LHCN-M2 (cell line): ENCODE results near the gene DPP7. TPM values are rescaled to one million over a fixed set of nuclear protein-coding genes. Genes with fewer than 3 reads are reported as not detected.
"Not testable (repeated sequence)": the region's sequence is repeated elsewhere in the genome, so short reads cannot be mapped to it uniquely, and the experiment has no call there.

Experiments used
- DNase-seq: peaks from one replicate; pipeline ENCODE4 v3.0.0-alpha.2; 2012; ENCODE audit warnings: low read depth
- total RNA-seq: library from RNA; depleted of rRNA; stranded (reverse); fragments of >200 nt; gene quantifications from 2 replicates; pipeline ENCODE4 v1.2.3, GENCODE V29; 2014; rRNA removed

The DPP7 gene
- total RNA-seq, 1 experiment from 2014 or later, result 91.5 TPM

DNA sequence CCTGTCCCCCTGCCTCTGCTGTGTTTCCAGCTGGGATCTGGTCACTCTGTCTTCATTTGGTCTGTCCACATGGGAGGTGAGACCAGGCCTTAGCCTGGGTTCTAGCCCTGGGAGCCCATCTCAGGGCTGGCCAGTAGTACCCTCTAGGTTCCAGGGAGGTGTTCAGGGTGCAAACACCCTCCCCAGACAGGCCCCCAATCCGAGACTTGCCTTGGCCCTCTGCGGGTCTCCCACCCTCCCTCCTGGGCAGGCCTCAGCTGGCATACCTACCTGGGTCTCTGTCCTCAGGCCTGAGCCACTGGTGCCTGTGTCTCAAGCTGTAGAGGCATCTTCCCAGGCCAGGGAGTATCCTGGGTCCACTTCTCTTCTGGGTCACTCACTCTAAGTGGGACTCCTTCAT lies 43.3 kb downstream of the DPP7 start:
- no peak for DNase-seq

GRCh38 chr9:137070906-137071275 lies 43.6 kb downstream of the DPP7 start:
- DNase-seq, result no peak

- peak; percentile 83 for DNase-seq
Observed at GRCh38 chr9:137070201-137070905, 44.2 kb downstream of the DPP7 start, which contains the start of gene SAPCD2. TSS of gene SAPCD2 (minus strand) at chr9:137070557. CDS start at chr9:137070460, 97 bp downstream.

GRCh38 chr9:137069508-137070091 lies 44.9 kb downstream of the DPP7 start:
- DNase-seq, result no peak

GRCh38 chr9:137068539-137069507 lies 45.7 kb downstream of the DPP7 start:
- DNase-seq, result no peak

DNA sequence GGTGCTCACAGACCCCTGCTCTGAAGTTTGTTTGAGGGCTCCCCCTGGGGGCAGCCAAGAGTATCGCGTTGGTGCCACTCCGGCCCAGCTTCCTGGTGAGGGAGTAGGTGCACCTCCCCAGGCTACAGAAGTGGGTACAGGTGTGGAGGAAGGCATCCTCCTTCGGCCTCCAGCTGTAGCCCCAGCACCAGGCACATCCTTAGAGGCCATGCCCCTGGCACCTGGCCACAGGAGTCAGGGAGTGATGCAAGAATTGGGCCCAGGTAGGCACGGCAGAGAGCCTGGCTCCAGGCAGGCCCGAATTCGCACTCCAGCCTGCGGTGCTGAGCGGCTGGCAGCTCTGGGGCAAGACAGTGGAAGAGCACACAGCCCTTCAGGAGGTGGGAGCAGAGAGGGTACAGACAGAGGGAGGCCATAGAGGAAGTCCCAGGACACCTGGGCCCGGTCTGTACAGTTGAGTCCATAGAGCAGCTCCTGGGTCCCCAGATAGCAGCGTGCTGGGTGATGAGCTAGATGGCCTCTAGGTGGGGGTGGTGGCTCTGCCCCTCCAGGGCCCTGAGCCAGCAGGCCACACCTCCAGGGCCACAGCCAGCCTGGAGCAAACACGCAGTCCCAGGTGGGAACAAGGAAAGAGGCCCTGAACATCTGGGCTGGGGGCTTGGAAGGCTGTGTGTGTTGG lies 46.5 kb downstream of the DPP7 start:
- peak; percentile 51 for DNase-seq

DNA sequence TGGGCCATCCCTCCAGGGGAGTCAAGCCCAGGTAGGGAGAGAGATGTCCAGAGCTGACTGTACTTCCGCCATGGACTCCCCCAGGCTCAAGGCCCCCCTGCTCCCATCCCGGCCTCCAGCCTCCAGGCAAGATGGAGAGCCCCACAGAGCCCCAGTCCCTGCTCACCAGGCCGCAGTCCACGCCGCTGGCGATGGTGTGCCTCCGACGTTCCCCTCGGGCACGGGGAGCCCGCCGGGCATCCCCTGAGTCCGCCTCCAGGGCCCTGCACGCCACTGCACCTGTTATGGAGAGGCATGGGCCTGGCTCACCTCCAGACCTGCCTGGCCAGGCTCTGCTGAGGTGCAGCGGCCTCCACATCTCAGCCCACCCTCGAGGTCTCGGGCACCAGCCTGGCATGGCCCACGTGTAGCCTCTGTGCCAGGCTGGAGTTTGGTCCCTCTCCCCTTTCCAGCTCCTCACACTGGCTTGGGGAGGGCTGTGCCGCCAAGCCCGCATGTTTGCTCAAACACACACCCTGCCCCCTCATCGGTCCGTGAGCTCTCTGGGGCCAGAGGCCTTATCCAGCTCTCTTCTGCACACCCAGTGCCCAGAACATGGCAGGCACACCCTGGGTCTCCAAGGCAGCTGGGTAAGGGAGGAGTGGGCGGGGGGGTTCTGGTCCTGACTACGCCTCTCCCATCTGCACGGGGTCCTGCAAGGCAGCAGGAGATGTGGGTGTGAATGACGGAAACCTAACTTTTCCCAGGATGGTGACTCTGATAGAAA lies 48.3 kb downstream of the DPP7 start:
- no peak for DNase-seq

GRCh38 chr9:137065336-137065967 lies 49.1 kb downstream of the DPP7 start:
- DNase-seq, result no peak

- DNase-seq, result no peak
Observed at GRCh38 chr9:137064880-137065164, 49.7 kb downstream of the DPP7 start.

GRCh38 chr9:137064027-137064879 lies 50.3 kb downstream of the DPP7 start:
- no peak for DNase-seq

- DNase-seq, result no peak
Observed at GRCh38 chr9:137063311-137064026, 51.1 kb downstream of the DPP7 start.

- not testable (repeated sequence) for DNase-seq
Observed at GRCh38 chr9:137062798-137063197, 51.7 kb downstream of the DPP7 start.

DNA sequence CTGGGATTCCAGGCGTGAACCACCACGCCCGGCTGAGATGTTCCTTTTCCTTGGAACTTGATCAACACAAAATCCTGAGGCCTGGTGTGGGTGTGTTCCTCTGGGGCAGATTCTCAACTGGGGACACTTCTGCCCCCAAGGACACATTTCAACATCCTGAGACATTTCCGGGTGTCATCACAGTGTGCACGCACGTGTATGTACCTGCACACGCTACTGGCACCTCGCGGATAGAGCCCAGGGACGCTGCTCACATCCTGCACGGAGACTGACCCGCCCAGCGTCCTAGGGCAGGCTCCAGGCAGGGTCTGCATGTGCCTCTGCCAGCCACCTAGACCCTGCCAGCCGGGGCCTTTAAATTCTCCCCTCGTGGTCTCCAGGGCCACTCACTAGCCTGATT lies 52.1 kb downstream of the DPP7 start:
- no peak for DNase-seq

Other genes with a start within 250 kb of the DPP7 start
- 335 and 349 TPM in 2 replicates for gene EDF1, start 248.4 kb downstream of the DPP7 start, total RNA-seq
- gene TRAF2, start 228.2 kb downstream of the DPP7 start, total RNA-seq, result 11.7 and 12.6 TPM in 2 replicates
- 205 and 264 TPM in 2 replicates for gene FBXW5, start 170.0 kb downstream of the DPP7 start, total RNA-seq
- gene C8G, start 169.5 kb downstream of the DPP7 start, total RNA-seq, result not detected in 2 replicates
- gene LCN12, start 162.5 kb downstream of the DPP7 start, total RNA-seq, result not detected in 2 replicates
- 2.0 TPM in 1 of 2 replicates, not detected in the other for gene PTGDS, start 137.2 kb downstream of the DPP7 start, total RNA-seq
- gene LCNL1, start 131.7 kb downstream of the DPP7 start, total RNA-seq, result 0.11 TPM in 1 of 2 replicates, not detected in the other
- 53.2 and 67.3 TPM in 2 replicates for gene PAXX, start 122.3 kb downstream of the DPP7 start, total RNA-seq
- gene CLIC3, start 118.2 kb downstream of the DPP7 start, total RNA-seq, result 0.52 TPM in 1 of 2 replicates, not detected in the other
- gene ABCA2, start 86.5 kb downstream of the DPP7 start, total RNA-seq, result 13.2 and 15.5 TPM in 2 replicates
- gene FUT7, start 82.6 kb downstream of the DPP7 start, total RNA-seq, result not detected in 2 replicates
- gene NPDC1, start 68.6 kb downstream of the DPP7 start, total RNA-seq, result 5.3 and 5.5 TPM in 2 replicates
- not detected in 2 replicates for gene ENTPD2, start 60.7 kb downstream of the DPP7 start, total RNA-seq
- gene SAPCD2, start 44.2 kb downstream of the DPP7 start, total RNA-seq, result 16.1 and 17.7 TPM in 2 replicates
- gene UAP1L1, start 37.2 kb downstream of the DPP7 start, total RNA-seq, result 13.6 and 17.6 TPM in 2 replicates
- gene MAN1B1, start 27.7 kb downstream of the DPP7 start, total RNA-seq, result 78.4 and 92.8 TPM in 2 replicates
- 0.29 TPM in 1 of 2 replicates, not detected in the other for gene GRIN1, start 24.4 kb upstream of the DPP7 start, total RNA-seq
- not detected in 2 replicates for gene LRRC26, start 55.3 kb upstream of the DPP7 start, total RNA-seq
- 0.45 TPM in 1 of 2 replicates, not detected in the other for gene TMEM210, start 57.3 kb upstream of the DPP7 start, total RNA-seq
- gene ANAPC2, start 73.8 kb upstream of the DPP7 start, total RNA-seq, result 21.9 and 24.4 TPM in 2 replicates
- 108 and 115 TPM in 2 replicates for gene SSNA1, start 73.9 kb upstream of the DPP7 start, total RNA-seq
- gene TPRN, start 86.0 kb upstream of the DPP7 start, total RNA-seq, result 6.3 and 10.7 TPM in 2 replicates
- gene TMEM203, start 90.9 kb upstream of the DPP7 start, total RNA-seq, result 45.7 and 50.1 TPM in 2 replicates
- gene NDOR1, start 91.0 kb upstream of the DPP7 start, total RNA-seq, result 15.4 and 16.9 TPM in 2 replicates
- 0.26 TPM in 1 of 2 replicates, not detected in the other for gene RNF208, start 107.5 kb upstream of the DPP7 start, total RNA-seq
- gene CYSRT1, start 110.4 kb upstream of the DPP7 start, total RNA-seq, result 4.1 and 4.4 TPM in 2 replicates
- gene RNF224, start 112.8 kb upstream of the DPP7 start, total RNA-seq, result 0.06 and 0.23 TPM in 2 replicates
- gene SLC34A3, start 116.2 kb upstream of the DPP7 start, total RNA-seq, result 0.06 TPM in 1 of 2 replicates, not detected in the other
- gene TUBB4B, start 126.6 kb upstream of the DPP7 start, total RNA-seq, result 517 and 586 TPM in 2 replicates
- not detected in 2 replicates for gene STPG3, start 136.6 kb upstream of the DPP7 start, total RNA-seq
- gene NELFB, start 140.6 kb upstream of the DPP7 start, total RNA-seq, result 60.7 and 61.8 TPM in 2 replicates
- 2.6 and 2.8 TPM in 2 replicates for gene TOR4A, start 163.0 kb upstream of the DPP7 start, total RNA-seq
- gene NRARP, start 187.5 kb upstream of the DPP7 start, total RNA-seq, result 0.06 TPM in 1 of 2 replicates, not detected in the other